GM19023 (cell line): ENCODE data around the gene STARD4.

ENCODE experiments used
- ATAC-seq: cut with Tn5 transposase; IDR thresholded peaks from one replicate; pipeline ENCODE4 v1.9.1; 2021; ENCODE audit warnings: mild to moderate bottlenecking, moderate library complexity; ENCODE audit not compliant: unreplicated experiment

Gene STARD4

GRCh38 chr5:111512375-111513130, at the start of gene STARD4:
Gene STARD4 (minus strand): TSS chr5:111512535. CDS start chr5:111507433, 5,102 bp downstream.
- peak; percentile 91 for ATAC-seq

DNA sequence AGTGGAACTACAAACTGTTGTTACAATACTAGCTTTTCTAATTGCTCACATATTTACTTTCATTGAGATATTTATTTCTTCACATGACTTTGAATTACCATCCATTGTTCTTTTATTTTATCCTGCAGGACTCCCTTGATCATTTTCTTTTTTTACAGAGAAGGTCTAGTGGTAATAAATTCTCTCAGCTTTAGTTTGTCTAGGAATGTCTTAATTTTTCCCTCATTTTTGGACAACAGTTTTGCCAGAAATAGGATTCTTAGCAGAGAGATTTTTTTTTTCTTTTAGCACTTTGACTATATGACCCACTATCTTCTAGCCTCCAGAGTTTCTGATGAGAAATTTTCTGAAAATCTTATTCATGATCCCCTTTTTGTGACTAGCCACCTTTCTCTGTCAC, 47.3 kb upstream of the STARD4 start:
- ATAC-seq: no peak

- ATAC-seq: no peak
Measured at GRCh38 chr5:111557686-111558085, 45.4 kb upstream of the STARD4 start.

GRCh38 chr5:111557111-111557510, 44.8 kb upstream of the STARD4 start:
- no peak for ATAC-seq

DNA sequence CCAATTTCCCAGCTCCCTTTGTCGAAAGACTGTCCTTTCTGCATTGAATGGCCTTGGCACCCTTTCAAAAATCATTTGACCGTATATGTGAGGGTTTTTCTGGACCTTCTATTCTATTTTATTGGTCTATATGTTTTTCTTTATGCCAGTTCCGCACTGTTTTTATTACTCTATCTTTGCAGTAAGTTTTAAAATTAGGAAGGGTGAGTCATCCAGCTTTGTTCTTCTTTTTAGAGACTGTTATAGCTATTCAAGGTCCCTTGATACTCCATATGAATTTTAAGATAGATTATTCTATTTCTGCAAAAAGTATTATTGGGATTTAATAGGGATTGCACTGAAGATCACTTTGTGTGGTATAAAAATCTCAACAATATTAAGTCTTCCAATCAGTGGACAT, 44.2 kb upstream of the STARD4 start:
- no peak for ATAC-seq

DNA sequence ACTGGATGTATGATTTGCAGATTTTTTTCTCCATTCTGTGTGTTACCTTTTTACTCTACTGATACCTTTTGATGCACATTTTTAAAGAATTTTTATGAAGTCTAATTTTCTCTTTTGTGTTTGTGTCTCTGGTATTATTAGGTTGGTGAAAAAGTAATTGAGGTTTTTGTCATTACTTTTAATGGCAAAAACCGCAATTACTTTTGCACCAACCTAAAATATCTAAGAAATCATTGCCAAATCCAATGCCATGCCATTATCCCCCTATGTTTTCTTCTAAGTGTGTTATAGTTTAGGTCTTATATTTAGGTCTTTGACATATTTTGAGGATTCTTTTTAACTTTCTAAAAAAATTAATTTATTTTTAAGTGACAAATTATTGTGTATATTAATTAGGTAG, 43.4 kb upstream of the STARD4 start:
- ATAC-seq: no peak

GRCh38 chr5:111553868-111554267, 41.5 kb upstream of the STARD4 start:
- no peak for ATAC-seq

GRCh38 chr5:111552896-111553295, 40.6 kb upstream of the STARD4 start:
- no peak for ATAC-seq

GRCh38 chr5:111552492-111552891, 40.2 kb upstream of the STARD4 start:
- ATAC-seq: no peak

DNA sequence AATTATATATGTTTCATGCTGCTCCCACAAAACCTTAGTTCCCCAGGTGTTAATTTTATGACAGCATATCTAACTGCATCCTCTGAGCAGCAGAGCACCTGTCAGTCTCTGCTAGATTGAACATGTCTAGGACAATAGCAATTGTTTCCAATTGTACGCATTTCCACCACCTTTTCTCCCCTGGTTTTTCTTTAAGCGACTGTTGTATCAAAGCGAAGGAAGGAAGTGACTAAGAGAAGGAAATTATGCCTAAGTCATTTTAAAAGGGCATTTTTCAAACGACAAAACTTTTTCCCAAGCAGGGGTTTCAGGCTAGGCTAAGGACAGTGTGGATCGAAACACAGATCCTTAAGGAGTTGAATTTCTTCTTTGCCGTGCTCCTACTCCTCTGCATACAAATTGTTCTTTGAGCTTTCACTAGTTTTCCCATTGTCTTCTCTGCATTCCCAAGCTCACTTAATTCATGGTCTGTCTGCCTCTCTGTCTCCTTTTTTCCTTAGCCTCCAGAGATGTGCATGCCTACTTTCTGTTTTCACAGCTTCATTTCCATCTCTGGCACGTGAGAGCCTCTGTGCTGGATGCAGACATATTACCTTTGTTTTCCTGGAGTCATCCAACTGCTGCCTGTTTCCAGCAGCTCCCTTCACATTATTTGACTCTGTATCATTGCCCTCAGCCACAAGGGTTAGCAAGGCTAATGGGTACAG, 39.4 kb upstream of the STARD4 start:
- no peak for ATAC-seq

DNA sequence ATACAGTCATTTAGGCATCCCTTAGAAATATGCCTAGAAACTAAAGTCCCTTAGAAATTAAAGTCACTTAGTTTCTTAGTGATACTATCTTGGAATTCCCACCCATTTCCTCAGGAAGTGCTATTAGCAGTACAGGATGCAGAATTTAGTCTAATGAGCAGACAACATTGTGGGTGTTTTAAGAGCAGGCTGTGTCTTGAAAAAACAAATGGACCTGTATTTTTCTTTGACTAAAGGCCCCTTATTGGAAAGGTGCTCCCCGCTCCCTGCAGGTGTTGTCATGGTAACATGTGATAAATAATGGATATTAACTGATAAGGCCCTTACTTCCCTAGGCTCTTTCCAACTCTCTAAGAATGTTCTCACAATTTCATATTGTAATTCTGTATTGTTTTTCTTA, 38.8 kb upstream of the STARD4 start:
- no peak for ATAC-seq

- ATAC-seq: peak; percentile 95
Measured at GRCh38 chr5:111550282-111551020, 38.1 kb upstream of the STARD4 start.

- no peak for ATAC-seq
Measured at GRCh38 chr5:111548992-111549649, 36.8 kb upstream of the STARD4 start.

DNA sequence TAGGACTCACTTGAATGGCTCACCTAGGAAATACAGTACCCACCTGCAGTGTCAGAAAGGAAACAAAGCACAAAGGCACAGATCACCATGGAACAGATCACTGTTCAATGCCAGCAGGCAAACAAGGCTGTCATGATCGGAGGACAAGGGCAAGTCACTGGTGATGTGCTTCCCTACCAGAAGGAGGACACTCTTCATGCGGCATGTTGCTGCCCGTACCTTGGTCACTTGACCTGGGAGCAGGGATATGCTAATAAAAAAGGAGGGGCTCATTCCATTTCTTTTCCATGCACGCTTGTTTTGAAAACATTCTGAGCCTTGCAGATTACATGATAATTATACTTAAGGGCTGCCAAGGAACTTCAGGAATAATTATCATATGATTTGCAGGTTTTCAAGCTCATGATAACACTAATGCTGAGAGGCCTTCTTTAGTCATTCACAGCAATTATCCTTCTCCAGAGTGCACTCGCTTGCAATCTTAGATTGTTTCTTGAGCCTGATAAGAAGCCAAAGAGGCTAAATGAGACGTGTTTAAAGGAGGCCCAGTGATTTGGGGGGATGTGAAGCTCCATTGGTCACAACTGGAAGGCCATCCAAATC, 36.1 kb upstream of the STARD4 start:
- ATAC-seq: no peak

- no peak for ATAC-seq
Measured at GRCh38 chr5:111545031-111545430, 32.7 kb upstream of the STARD4 start.

GRCh38 chr5:111537141-111538024, 25.0 kb upstream of the STARD4 start:
- no peak for ATAC-seq

GRCh38 chr5:111535879-111536549, 23.7 kb upstream of the STARD4 start:
- ATAC-seq: no peak

- ATAC-seq: no peak
Measured at GRCh38 chr5:111532886-111533582, 20.7 kb upstream of the STARD4 start.

DNA sequence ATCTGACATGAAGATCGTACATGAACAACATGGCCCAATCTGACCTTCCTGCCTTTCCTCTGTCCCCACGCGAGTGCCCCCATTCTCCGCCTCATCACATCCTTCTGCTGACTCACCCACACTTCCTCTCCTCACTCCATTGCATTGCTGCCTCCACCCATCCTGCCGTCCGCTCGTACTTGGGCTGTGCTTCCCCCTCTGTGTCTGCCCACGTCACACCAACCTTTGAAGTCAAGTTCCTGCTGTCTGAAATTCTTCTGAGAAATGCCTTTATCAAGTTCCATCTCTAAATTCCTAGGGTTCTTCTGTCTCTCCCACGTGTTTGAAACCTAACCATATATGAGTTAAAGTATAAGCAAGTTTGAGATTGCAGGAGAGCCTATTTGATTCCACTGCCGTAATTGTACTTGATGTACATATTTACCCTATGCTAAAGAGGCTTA, 18.0 kb upstream of the STARD4 start:
- peak; percentile 94 for ATAC-seq
